ENCODE data around the gene ZFP28. TPM values are rescaled to one million over a fixed set of nuclear protein-coding genes. Genes with fewer than 3 reads are reported as not detected.
A peak's percentile ranks its signal among the peaks of the same experiment; 100 is the strongest.

Gene ZFP28
- 1.9 TPM for total RNA-seq (ENCODE audit: unreplicated experiment)
- long read RNA-seq, result 0 reads

DNA sequence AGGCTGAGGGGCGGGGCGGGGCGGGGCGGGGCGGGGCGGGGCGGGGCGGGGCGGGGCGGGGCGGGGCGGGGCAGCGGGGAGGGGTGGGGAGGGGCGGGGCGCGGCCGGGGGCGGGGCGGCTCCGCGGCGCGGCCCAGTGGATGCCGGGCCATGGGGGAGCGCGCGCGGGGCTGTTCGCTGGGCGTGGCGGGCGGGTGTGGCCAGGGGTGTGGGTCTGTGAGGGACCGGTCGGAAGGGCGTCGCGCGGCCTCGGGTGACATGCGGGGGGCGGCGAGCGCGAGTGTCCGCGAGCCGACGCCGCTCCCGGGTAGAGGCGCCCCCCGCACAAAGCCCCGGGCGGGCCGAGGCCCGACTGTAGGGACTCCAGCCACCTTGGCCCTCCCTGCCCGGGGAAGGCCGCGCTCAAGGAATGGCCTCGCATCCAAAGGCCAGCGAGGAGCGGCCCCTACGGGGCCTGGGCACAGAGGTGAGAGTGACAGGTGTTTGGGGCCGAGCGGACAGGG is at the start of gene ZFP28:
Gene ZFP28 (plus strand): TSS at position 188 of the 503 bp plus-strand sequence. CDS start 71 bp downstream, at position 259.
- peaks cover 41% of the 10 kb centered on the region for H3K9me3 Mint-ChIP-seq (ENCODE audit: unreplicated experiment)
- peaks cover 10% of the 10 kb centered on the region for H3K4me1 Mint-ChIP-seq (ENCODE audit: unreplicated experiment)
- DNase-seq (ENCODE audit: low spot score), result no peak
- H3K27ac Mint-ChIP-seq (ENCODE audit: unreplicated experiment), result peak within 1 kb of the TSS; percentile 48
- H3K4me3 Mint-ChIP-seq (ENCODE audit: unreplicated experiment), result peak within 1 kb of the TSS; percentile 91
- peaks cover 13% of the 10 kb centered on the region for H3K27me3 Mint-ChIP-seq (ENCODE audit: unreplicated experiment)
- TF ChIP-seq CTCF (IDR thresholded peaks at IDR 0.05; ENCODE audit: unreplicated experiment), result no peak
- peaks cover 48% of the 10 kb centered on the region for H3K36me3 Mint-ChIP-seq (ENCODE audit: low read depth, unreplicated experiment)

DNA sequence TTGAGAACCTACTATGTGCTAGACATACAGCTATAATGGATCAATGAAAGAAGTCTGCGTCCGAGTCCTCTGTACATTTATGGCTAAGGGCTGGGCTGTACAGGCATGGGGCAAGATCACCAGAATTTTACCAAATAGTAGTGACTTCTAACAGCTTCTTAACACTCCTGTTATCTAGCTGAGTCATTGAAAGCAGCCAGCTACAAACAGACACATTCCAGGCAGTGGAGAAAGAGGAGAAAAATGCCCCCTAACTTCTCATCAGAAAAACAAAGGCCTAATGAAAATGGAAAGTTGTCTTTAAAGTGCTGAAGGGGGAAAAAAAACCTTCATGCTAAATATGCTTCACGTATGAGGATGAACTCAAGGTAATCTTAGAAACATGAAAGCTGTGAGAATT is 47.3 kb upstream of the ZFP28 start:
- Mint-ChIP-seq H3K4me3 (ENCODE audit: unreplicated experiment) (no peak overlapping the region), H3K36me3 (ENCODE audit: low read depth, unreplicated experiment) (peaks cover 34% of the 10 kb centered on the region), H3K9me3 (ENCODE audit: unreplicated experiment) (peaks cover 18% of the 10 kb centered on the region), H3K27ac (ENCODE audit: unreplicated experiment) (no peak overlapping the region), H3K4me1 (ENCODE audit: unreplicated experiment) (no peaks in the 10 kb centered on the region), H3K27me3 (ENCODE audit: unreplicated experiment) (no peaks in the 10 kb centered on the region)
- TF ChIP-seq CTCF (IDR thresholded peaks at IDR 0.05; ENCODE audit: unreplicated experiment), result no peak
- DNase-seq (ENCODE audit: low spot score), result no peak

DNA sequence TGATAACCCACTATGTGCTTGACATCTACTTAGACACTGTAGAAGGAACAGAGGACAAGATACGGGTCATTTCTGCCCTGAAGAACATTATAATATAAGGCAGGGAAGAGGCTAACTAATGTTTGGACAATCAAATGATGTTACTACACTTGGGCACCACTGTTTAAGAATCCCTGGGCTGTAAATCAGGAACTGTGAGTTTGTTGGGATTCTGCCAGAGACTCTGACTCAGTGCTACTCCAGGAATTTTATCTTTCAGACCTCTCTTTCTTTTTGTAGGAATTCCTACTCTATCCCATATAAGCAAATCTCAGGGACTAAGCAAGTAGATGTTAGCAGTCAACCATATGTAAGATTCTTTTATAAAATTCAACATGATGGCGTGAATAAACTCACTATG is 34.2 kb upstream of the ZFP28 start:
- H3K27ac Mint-ChIP-seq (ENCODE audit: unreplicated experiment), result no peak overlapping the region
- peaks cover 12% of the 10 kb centered on the region for H3K36me3 Mint-ChIP-seq (ENCODE audit: low read depth, unreplicated experiment)
- H3K27me3 Mint-ChIP-seq (ENCODE audit: unreplicated experiment), result peaks cover 3% of the 10 kb centered on the region
- DNase-seq (ENCODE audit: low spot score), result no peak
- H3K9me3 Mint-ChIP-seq (ENCODE audit: unreplicated experiment), result peaks cover 16% of the 10 kb centered on the region
- no peak for TF ChIP-seq CTCF (IDR thresholded peaks at IDR 0.05; ENCODE audit: unreplicated experiment)
- no peak overlapping the region for H3K4me3 Mint-ChIP-seq (ENCODE audit: unreplicated experiment)
- peaks cover 5% of the 10 kb centered on the region for H3K4me1 Mint-ChIP-seq (ENCODE audit: unreplicated experiment)

GRCh38 chr19:56507446-56508289 is 31.1 kb upstream of the ZFP28 start, which contains the start of gene ZNF471:
Gene ZNF471, plus strand, starts transcription at chr19:56507855. Its CDS starts 3,717 bp downstream, at chr19:56511572.
- peak; percentile 83 for DNase-seq (ENCODE audit: low spot score)
- peak within 1 kb of the TSS; percentile 76 for H3K27ac Mint-ChIP-seq (ENCODE audit: unreplicated experiment)
- no peak for TF ChIP-seq CTCF (IDR thresholded peaks at IDR 0.05; ENCODE audit: unreplicated experiment)
- H3K9me3 Mint-ChIP-seq (ENCODE audit: unreplicated experiment), result peaks cover 12% of the 10 kb centered on the region
- H3K4me1 Mint-ChIP-seq (ENCODE audit: unreplicated experiment), result peaks cover 5% of the 10 kb centered on the region
- H3K36me3 Mint-ChIP-seq (ENCODE audit: low read depth, unreplicated experiment), result peaks cover 6% of the 10 kb centered on the region
- no peak within 1 kb of the TSS for H3K4me3 Mint-ChIP-seq (ENCODE audit: unreplicated experiment)
- peaks cover 4% of the 10 kb centered on the region for H3K27me3 Mint-ChIP-seq (ENCODE audit: unreplicated experiment)

- no peak for TF ChIP-seq CTCF (IDR thresholded peaks at IDR 0.05; ENCODE audit: unreplicated experiment)
- no peak overlapping the region for H3K27ac Mint-ChIP-seq (ENCODE audit: unreplicated experiment)
- H3K4me3 Mint-ChIP-seq (ENCODE audit: unreplicated experiment), result no peak overlapping the region
- H3K9me3 Mint-ChIP-seq (ENCODE audit: unreplicated experiment), result peaks cover 8% of the 10 kb centered on the region
- no peak for DNase-seq (ENCODE audit: low spot score)
- H3K27me3 Mint-ChIP-seq (ENCODE audit: unreplicated experiment), result peaks cover 4% of the 10 kb centered on the region
- peaks cover 5% of the 10 kb centered on the region for H3K4me1 Mint-ChIP-seq (ENCODE audit: unreplicated experiment)
- H3K36me3 Mint-ChIP-seq (ENCODE audit: low read depth, unreplicated experiment), result peaks cover 6% of the 10 kb centered on the region
Observed at GRCh38 chr19:56508290-56508778, 30.4 kb upstream of the ZFP28 start.
